Measurements from ENCODE around the gene FBXO10. TPM values are rescaled to one million over a fixed set of nuclear protein-coding genes. Genes with fewer than 3 reads are reported as not detected.

FBXO10 gene
- total RNA-seq, 1 experiment from 2014 or later, result 2.6 TPM

GRCh38 chr9:37593883-37594448, 17.8 kb upstream of the FBXO10 start:
- DNase-seq (ENCODE audit: low read depth), result peak; percentile 26

- peak; percentile 91 for DNase-seq (ENCODE audit: low read depth)
These were observed 16.1 kb upstream of the FBXO10 start, which contains the start of gene TOMM5 for GRCh38 chr9:37592108-37592951. TOMM5 (minus strand) TSS chr9:37592597; CDS start chr9:37592532, 65 bp downstream.

GRCh38 chr9:37587521-37587920, 11.3 kb upstream of the FBXO10 start:
- DNase-seq (ENCODE audit: low read depth), result no peak

GRCh38 chr9:37583522-37584121, 7.4 kb upstream of the FBXO10 start:
- no peak for DNase-seq (ENCODE audit: low read depth)

GRCh38 chr9:37582548-37583157, 6.5 kb upstream of the FBXO10 start:
- DNase-seq (ENCODE audit: low read depth), result peak; percentile 55

- DNase-seq (ENCODE audit: low read depth), result peak; percentile 10
These were observed 667 bp downstream of the FBXO10 start for GRCh38 chr9:37575511-37575914.

GRCh38 chr9:37575001-37575400, 1.2 kb downstream of the FBXO10 start:
- no peak for DNase-seq (ENCODE audit: low read depth)

GRCh38 chr9:37574241-37574721, 1.9 kb downstream of the FBXO10 start:
- no peak for DNase-seq (ENCODE audit: low read depth)

GRCh38 chr9:37571282-37571681, 4.9 kb downstream of the FBXO10 start:
- no peak for DNase-seq (ENCODE audit: low read depth)

GRCh38 chr9:37566716-37567115, 9.5 kb downstream of the FBXO10 start:
- DNase-seq (ENCODE audit: low read depth), result no peak

- no peak for DNase-seq (ENCODE audit: low read depth)
These were observed 10.2 kb downstream of the FBXO10 start for GRCh38 chr9:37565661-37566618.

- no peak for DNase-seq (ENCODE audit: low read depth)
These were observed 11.3 kb downstream of the FBXO10 start for GRCh38 chr9:37564916-37565315.

GRCh38 chr9:37563806-37564513, 12.2 kb downstream of the FBXO10 start:
- no peak for DNase-seq (ENCODE audit: low read depth)

GRCh38 chr9:37562826-37563225, 13.4 kb downstream of the FBXO10 start:
- DNase-seq (ENCODE audit: low read depth), result no peak

- DNase-seq (ENCODE audit: low read depth), result no peak
These were observed 14.5 kb downstream of the FBXO10 start for GRCh38 chr9:37561682-37562081.

GRCh38 chr9:37559855-37560592, 16.2 kb downstream of the FBXO10 start:
- no peak for DNase-seq (ENCODE audit: low read depth)

- no peak for DNase-seq (ENCODE audit: low read depth)
These were observed 17.1 kb downstream of the FBXO10 start for GRCh38 chr9:37559125-37559524.

- DNase-seq (ENCODE audit: low read depth), result no peak
These were observed 20.4 kb downstream of the FBXO10 start for GRCh38 chr9:37555786-37556185.

- no peak for DNase-seq (ENCODE audit: low read depth)
These were observed 21.9 kb downstream of the FBXO10 start for GRCh38 chr9:37554318-37554717.

GRCh38 chr9:37551888-37552287, 24.3 kb downstream of the FBXO10 start:
- DNase-seq (ENCODE audit: low read depth), result no peak
